ENCODE measurements around the gene SNX19.
A peak's percentile ranks its signal among the peaks of the same experiment; 100 is the strongest.
"Not testable (repeated sequence)": the region's sequence is repeated elsewhere in the genome, so short reads cannot be mapped to it uniquely, and the experiment has no call there.

The SNX19 gene, protein sequence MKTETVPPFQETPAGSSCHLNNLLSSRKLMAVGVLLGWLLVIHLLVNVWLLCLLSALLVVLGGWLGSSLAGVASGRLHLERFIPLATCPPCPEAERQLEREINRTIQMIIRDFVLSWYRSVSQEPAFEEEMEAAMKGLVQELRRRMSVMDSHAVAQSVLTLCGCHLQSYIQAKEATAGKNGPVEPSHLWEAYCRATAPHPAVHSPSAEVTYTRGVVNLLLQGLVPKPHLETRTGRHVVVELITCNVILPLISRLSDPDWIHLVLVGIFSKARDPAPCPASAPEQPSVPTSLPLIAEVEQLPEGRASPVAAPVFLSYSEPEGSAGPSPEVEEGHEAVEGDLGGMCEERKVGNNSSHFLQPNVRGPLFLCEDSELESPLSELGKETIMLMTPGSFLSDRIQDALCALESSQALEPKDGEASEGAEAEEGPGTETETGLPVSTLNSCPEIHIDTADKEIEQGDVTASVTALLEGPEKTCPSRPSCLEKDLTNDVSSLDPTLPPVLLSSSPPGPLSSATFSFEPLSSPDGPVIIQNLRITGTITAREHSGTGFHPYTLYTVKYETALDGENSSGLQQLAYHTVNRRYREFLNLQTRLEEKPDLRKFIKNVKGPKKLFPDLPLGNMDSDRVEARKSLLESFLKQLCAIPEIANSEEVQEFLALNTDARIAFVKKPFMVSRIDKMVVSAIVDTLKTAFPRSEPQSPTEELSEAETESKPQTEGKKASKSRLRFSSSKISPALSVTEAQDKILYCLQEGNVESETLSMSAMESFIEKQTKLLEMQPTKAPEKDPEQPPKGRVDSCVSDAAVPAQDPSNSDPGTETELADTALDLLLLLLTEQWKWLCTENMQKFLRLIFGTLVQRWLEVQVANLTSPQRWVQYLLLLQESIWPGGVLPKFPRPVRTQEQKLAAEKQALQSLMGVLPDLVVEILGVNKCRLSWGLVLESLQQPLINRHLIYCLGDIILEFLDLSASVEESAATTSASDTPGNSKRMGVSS

DNA sequence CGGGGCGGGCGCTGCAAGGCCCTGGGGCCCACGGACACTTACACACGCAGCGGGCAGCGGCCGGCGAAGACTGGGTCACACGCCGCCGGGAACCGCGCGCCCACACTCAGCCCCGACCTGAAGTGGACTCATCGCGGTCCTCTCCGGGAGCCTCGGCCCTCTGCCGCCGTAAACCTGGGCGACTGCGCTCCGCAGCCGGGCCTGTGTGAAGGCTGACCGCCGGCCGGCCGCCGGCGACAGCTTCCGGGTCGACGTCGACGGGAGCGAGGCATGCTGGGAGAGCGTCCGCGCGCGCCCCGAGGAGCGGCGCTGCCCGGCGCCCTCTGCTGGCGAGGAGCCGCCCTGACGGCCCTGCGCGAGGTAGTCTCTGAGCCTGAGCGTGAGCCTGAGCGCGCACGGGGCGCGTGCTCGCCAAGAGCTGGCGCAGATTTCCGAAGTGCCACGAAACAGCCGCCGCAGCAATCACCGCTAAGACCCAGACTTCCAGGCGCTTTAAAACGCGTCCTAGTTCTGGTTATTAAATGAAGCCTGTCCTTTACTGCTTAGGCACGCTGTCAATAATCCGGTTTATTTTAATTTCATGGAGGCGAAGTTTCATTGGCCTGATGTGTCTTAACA is at the start of gene SNX19:
SNX19 (minus strand) TSS at position 242 of the 618 bp plus-strand sequence. CDS start 540 bp downstream, outside the sequence.
- DNase-seq: peak; percentile 95

DNA sequence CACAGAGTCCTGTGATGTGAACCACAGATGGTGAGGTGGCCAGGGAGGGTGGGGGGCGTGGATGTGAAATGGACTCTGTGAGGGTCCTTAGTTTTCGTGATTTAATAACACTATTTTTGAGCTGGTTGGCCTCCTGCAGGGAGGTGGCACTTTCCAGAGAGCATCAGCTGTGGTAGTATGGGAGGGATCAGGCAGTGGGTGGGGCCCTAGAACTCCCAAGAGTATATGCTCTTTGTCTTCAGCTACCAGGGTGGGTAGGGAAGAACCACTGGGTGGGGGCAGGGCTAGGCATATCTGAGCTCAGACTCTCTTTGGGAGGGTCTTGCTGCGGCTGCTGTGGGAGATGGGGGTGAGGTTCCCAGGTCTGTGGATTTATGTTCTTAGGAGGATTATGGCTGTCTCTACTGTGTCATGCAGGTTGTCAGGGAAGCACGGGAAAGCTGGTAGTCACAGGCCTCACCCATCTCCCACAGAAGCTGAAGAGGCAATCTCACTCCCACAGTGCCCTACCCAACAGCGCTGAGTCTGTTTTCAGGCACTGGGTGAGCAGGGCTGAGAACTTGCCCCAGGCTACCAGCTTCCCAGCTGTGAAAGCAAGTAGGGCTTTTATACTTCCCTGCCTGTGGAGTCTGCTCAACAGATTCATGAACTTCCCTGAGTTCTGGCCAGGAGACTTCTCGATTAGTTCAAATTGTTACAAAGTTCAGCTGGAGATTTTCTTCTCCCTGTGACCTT is 47.9 kb upstream of the SNX19 start:
- DNase-seq: no peak

DNA sequence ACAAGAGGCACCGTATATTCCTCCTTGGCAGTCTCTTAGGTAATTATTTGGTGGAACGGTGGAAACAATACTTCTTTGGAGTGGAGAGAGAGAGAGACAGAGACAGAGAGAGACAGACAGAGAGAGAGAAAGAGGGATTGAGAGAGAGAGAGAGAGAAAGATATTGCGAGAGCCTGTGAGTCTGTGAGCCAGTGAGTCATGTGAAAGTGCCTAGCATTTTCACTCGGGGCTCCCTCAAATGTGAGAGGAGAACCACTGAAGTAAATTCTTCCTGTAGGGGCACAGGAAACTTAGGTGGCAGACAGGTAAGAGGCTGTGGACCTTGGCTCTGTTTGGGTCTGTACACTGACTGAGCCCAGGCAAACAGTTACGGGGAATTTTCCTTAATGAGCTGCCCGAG is 31.6 kb upstream of the SNX19 start:
- DNase-seq: no peak

- no peak for DNase-seq
Measured at GRCh38 chr11:130947481-130947880, 31.2 kb upstream of the SNX19 start.

DNA sequence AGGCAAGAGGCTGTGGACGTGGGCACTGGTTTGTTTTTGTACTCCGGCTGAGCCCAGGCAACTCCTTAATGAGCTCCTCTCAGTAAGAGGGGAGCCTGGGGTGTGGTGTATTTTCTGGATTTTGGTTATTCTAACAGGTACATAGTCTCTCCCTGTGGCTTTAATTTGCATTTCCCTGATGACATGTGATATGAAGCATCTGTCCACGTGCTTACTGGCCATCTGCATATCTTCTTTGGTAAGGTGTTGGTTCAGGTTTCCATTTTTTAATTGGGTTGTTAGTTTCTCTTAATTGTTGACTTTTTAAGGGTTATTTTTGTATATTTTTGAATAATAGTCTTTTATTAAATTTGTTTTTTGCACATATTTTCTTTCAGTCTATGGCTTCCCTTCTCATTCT is 30.8 kb upstream of the SNX19 start:
- no peak for DNase-seq

- no peak for DNase-seq
Measured at GRCh38 chr11:130945896-130946295, 29.6 kb upstream of the SNX19 start.

- no peak for DNase-seq
Measured at GRCh38 chr11:130940706-130941105, 24.4 kb upstream of the SNX19 start.

DNA sequence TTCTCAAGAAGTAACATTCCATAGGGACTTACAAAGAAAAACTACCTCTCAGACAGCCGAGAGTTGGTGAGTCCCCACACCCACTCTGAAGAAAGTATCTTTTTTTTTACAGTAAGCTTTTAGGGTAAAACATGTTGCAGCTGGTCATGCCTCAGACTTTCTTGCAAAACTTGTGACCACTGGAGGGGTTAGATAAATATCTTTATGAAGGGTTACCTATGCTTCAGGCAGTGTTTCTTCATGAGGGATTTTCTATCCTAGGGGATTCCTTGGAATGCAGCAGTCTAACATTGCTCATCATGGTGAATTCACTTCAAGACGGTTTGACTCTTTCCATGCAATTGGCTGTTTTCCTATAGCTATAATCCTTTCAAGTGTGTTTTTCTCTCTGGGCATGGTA is 20.8 kb upstream of the SNX19 start:
- DNase-seq: no peak

DNA sequence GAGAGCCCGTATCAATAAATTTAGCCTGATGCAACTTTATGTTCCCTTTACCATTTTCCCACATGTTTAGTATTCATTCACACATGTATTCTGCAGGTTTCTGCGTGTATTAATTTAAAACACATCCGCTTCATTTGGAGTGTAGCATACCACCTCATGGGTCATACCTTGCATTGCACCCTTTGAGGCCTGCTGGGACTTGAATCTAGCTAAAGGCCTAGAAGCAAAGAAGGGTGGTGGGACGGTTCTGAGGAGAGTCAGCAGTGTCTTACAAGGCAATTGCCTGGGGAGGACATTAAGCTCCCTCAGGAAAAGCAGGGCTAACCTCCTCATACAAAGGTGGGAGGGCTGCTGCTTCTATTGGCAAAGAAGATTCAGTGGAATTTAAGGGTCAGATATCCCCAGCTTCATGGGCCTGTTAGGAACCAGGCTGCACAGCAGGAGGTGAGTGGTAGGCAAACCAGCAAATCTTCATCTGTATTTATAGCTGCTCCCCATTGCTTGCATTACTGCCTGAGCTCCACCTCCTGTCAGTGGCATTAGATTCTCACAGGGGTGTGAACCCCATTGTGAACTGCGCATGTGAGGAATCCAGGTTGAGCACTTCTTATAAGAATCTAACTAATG is 15.9 kb upstream of the SNX19 start:
- DNase-seq: no peak

DNA sequence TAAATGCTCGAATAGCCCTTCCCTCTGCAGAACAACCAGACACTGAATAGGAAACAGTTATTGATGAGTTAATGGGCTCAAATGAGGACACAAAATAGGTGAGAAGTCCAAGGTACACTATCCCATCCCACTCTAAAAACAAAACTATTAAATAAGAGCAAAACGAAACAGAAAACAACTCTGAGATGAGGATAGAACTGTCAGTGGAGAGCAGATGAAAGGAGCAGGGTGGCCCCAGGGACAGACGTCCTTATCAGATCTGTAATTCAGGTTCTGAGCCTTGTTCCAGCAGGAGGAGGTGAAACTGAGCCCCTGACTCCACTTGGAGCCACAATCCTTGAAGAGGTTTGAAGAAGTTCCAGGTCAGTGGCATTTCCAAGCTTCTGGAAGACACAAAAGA is 8.5 kb upstream of the SNX19 start:
- no peak for DNase-seq

GRCh38 chr11:130920612-130921011 is 4.3 kb upstream of the SNX19 start:
- not testable (repeated sequence) for DNase-seq

- no peak for DNase-seq
Measured at GRCh38 chr11:130918081-130918480, 1.8 kb upstream of the SNX19 start.

GRCh38 chr11:130916910-130917309 is 631 bp upstream of the SNX19 start:
- no peak for DNase-seq

DNA sequence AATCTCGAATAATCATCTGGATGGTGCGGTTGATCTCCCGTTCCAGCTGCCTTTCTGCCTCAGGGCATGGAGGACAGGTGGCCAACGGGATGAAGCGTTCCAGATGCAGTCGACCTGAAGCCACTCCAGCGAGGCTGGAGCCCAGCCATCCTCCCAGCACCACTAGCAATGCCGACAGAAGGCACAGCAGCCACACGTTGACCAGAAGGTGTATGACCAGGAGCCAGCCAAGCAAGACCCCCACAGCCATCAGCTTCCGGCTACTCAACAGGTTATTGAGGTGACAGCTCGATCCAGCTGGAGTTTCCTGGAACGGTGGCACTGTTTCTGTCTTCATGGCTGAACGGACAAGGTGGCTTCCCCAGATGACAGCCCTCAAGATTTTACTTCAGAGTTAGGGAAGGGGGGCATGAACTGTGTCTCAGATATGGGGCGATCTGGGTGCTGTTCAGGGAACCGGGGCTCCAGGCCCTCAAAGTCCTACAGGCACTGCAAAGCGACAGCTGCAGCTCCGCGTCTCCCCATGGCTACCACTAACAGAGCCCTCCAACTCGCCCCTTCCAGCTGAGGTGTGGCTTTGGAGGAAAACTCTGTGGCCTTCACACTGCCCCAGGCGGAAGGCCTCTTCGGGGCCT is 559 bp downstream of the SNX19 start:
- DNase-seq: no peak

DNA sequence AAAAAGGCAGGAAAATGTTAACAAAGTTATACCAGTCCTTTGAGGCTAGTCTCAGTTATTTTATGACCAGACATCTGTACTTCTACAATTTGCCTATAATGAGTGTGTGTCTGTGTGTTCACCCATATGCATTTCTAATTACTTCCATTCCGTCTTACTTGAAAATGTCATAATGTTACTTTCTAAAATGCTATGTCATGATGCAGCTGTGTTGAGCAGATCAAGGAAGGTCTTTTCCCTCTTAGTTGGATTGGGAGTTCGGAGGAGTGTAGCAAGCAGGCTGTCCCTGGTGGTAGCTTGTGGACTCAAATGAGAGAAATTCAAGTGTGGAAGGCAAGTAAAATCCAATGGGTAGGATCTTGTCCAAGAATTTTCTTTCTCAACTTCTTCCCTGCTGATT is 3.0 kb downstream of the SNX19 start:
- no peak for DNase-seq

GRCh38 chr11:130912552-130912951 is 3.7 kb downstream of the SNX19 start:
- no peak for DNase-seq

DNA sequence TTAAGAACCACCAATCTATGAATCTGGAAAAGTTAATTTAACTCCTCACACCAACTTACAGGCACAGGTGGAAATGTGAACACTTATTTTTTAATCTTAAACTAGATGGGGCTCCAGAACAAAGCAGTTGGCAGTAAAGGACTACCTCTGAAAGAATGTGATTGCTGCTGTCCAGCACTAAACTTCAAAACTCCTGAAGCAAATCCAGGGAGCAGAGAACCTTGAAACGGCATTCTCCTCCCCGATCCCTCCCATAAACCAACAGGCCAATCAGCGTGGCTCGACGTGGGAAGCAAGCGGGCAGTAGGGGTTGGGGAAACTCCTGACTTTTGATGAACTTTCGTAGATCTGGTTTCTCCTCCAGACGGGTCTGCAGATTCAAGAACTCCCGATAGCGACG is 5.0 kb downstream of the SNX19 start:
- no peak for DNase-seq

DNA sequence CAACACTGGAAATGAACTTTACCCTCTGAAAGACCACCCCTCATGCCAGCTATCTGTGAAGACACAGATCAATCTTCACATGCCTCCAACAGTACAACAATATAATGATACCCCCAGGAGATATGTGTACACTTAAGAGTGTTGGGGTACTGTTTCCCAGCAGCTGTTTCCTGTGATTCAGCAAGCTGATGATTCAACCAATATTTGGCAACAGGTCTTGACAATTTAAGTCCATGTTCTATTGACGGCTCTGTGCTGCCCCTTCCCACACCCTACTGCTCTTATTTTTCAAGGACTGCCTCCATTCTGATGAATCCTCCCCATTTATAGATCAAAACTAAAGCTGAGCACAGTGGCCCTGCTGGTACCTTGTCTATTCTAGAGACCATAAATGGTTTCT is 6.6 kb downstream of the SNX19 start:
- no peak for DNase-seq

DNA sequence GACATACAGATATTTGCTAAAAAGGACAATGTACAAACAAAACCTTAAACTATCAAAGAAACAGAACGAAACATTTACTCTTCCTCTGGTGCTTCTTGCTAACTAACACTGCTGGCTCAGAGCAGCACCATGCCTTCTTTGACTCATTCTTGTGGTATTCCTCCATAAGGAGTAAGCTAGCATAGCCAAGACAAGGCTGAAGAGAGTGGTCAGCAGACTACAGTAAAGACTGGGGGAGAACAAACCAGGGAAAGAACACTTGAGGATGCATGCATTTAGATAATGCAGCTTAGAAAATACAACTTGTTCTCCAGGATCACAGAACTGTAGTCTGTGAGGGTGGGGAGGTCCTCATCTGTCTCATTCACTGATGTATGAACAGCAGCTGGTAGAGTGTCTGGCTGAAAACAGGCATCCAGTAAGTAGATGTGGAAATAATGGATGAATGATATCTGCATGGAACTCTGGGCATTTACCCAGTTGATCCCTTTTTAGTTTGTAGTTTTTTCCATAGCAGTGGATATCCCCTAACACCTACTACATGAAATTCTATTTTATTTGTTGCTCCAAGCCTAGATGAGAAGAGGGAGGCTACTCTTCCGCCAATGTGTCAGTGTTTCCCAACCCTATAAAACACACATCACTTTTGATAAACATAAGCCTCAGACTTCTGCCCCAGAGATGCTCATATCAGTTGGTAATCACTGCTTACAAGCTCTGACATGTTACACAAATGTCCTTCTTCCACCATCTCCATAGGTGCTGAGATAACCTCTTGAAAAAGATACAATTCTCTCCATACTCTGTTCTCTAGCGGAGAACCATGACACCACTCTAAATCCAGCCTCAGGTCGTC is 7.3 kb downstream of the SNX19 start:
- DNase-seq: no peak

GRCh38 chr11:130908061-130908460 is 8.2 kb downstream of the SNX19 start:
- no peak for DNase-seq

DNA sequence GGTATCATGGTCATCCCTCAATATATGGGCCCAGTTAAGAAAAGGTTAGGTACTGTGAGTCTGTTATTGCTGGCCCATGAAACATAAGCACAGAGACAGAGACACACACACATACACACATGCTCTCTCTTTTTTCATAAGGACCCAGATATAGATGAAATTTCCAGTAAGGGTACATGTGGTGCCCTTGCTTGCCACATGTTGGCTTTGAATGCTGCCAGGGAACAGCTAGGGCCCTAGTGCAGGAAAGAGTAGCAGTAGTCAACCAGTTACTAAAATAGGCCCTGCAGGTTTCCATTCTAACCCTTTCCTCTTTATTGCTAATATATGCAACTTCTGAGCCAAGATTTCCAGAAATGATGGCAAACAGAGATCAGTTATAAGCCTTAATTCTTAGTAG is 9.1 kb downstream of the SNX19 start:
- DNase-seq: no peak

All from NCI-H526 treated with DMSO at 0.1 percent for 48 hours (cell line).